B cell (primary cell): ENCODE results near the gene ATP9A.

ENCODE experiments used
- CTCF ChIP-seq: fragments of 200-600 bp; IDR thresholded peaks from one replicate; pipeline ENCODE4 v1.8.0; 2022; ENCODE audit warnings: antibody characterized with exemption, mild to moderate bottlenecking
- EZH2 ChIP-seq: IDR thresholded peaks from 2 replicates; pipeline ENCODE4 v1.6.1; 2012; ENCODE audit warnings: borderline replicate concordance, low read depth, mild to moderate bottlenecking, moderate library complexity, low read length; ENCODE audit not compliant: insufficient read depth, poor library complexity, severe bottlenecking

GRCh38 chr20:51579137-51579536 lies 189.1 kb downstream of the ATP9A start:
- TF ChIP-seq EZH2 = no peak
- TF ChIP-seq CTCF = no peak
